Endothelial cell (in vitro differentiated cells): ENCODE data around the gene ADM5. TPM values are rescaled to one million over a fixed set of nuclear protein-coding genes. Genes with fewer than 3 reads are reported as not detected.

ENCODE experiments used
- DNase-seq: peaks from one replicate; pipeline ENCODE4 v3.0.0; 2021; ENCODE audit warnings: low spot score
- H3K27ac Mint-ChIP-seq: one replicate; pipeline ENCODE4 v1.8.0; 2021; ENCODE audit warnings: mixed read lengths, inconsistent platforms; ENCODE audit not compliant: unreplicated experiment
- H3K27me3 Mint-ChIP-seq: one replicate; pipeline ENCODE4 v1.8.0; 2021; ENCODE audit warnings: mild to moderate bottlenecking, moderate library complexity, mixed read lengths, inconsistent platforms; ENCODE audit not compliant: unreplicated experiment
- H3K36me3 Mint-ChIP-seq: one replicate; pipeline ENCODE4 v1.8.0; 2021; ENCODE audit warnings: mild to moderate bottlenecking, low read depth, mixed read lengths, inconsistent platforms; ENCODE audit not compliant: unreplicated experiment
- H3K4me1 Mint-ChIP-seq: one replicate; pipeline ENCODE4 v1.8.0; 2021; ENCODE audit warnings: mild to moderate bottlenecking, mixed read lengths, inconsistent platforms; ENCODE audit not compliant: unreplicated experiment
- H3K4me3 Mint-ChIP-seq: one replicate; pipeline ENCODE4 v1.8.0; 2021; ENCODE audit warnings: mild to moderate bottlenecking, mixed read lengths, inconsistent platforms; ENCODE audit not compliant: unreplicated experiment
- H3K9me3 Mint-ChIP-seq: one replicate; pipeline ENCODE4 v1.8.0; 2021; ENCODE audit warnings: mixed read lengths, inconsistent platforms; ENCODE audit not compliant: unreplicated experiment
- total RNA-seq: library from RNA; stranded (reverse); fragmentation: NEBNext Ultra II Directional; extraction: Animal tissue kit (Norgen Biotek cat#: 25700); gene quantifications from one replicate; pipeline ENCODE4 v1.2.1, GENCODE V29; 2021; ENCODE audit not compliant: unreplicated experiment
- TF ChIP-seq, protein P1 (sequence below): fragments of 200-600 bp; sonication (generic); IDR thresholded peaks from one replicate; pipeline ENCODE4 v1.5.0; 2021; ENCODE audit warnings: antibody characterized with exemption; ENCODE audit not compliant: unreplicated experiment

The ADM5 gene
- total RNA-seq, 1 donor from 2014 or later, result 5.3 TPM

- peak overlapping the region; percentile 77 for H3K4me3 Mint-ChIP-seq
- DNase-seq, result no peak
- TF ChIP-seq, protein P1, sequence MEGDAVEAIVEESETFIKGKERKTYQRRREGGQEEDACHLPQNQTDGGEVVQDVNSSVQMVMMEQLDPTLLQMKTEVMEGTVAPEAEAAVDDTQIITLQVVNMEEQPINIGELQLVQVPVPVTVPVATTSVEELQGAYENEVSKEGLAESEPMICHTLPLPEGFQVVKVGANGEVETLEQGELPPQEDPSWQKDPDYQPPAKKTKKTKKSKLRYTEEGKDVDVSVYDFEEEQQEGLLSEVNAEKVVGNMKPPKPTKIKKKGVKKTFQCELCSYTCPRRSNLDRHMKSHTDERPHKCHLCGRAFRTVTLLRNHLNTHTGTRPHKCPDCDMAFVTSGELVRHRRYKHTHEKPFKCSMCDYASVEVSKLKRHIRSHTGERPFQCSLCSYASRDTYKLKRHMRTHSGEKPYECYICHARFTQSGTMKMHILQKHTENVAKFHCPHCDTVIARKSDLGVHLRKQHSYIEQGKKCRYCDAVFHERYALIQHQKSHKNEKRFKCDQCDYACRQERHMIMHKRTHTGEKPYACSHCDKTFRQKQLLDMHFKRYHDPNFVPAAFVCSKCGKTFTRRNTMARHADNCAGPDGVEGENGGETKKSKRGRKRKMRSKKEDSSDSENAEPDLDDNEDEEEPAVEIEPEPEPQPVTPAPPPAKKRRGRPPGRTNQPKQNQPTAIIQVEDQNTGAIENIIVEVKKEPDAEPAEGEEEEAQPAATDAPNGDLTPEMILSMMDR, result no peak
- peak overlapping the region; percentile 96 for H3K27ac Mint-ChIP-seq
- H3K4me1 Mint-ChIP-seq, result peaks cover 46% of the 10 kb centered on the region
- peaks cover 32% of the 10 kb centered on the region for H3K36me3 Mint-ChIP-seq
- peaks cover 30% of the 10 kb centered on the region for H3K27me3 Mint-ChIP-seq
- H3K9me3 Mint-ChIP-seq, result no peaks in the 10 kb centered on the region
These were observed 1.7 kb upstream of the ADM5 start for GRCh38 chr19:49687566-49688316.

DNA sequence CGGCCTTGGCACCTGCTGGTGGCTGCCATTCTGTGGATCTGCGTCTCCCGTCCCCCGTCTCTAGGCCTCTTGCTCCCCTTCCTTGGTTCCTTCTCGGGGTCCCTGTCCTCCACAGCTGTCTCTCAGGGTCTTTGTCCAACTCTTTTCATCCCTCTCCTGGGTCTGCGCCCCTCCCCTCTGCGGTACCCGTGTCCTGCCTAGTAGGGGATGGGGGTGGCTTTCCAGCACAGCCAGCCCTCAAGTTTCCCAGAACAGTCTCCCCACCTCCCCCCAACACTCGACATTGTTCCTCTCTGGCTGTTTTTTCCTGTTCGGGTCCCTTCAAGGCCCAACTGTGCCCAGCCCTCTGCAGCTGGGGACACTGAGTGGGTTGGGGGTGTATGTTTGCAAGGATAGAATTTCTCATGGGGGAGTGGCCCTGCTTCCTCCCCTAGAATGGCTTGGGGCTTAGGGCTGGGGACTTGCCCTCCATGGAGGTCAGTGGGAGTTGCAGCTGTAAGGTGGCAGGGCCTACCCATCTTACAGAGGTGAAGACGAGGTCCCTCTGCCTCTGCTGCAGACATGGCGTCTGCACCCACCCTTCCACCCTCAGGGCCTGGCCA, 762 bp upstream of the ADM5 start:
- Mint-ChIP-seq H3K36me3 (peaks cover 30% of the 10 kb centered on the region), H3K27ac (peak overlapping the region; percentile 84), H3K4me1 (peaks cover 46% of the 10 kb centered on the region), H3K4me3 (peak overlapping the region; percentile 80), H3K27me3 (peaks cover 29% of the 10 kb centered on the region), H3K9me3 (no peaks in the 10 kb centered on the region)
- DNase-seq, result no peak
- TF ChIP-seq, protein P1, result no peak

GRCh38 chr19:49690079-49690655, 773 bp downstream of the ADM5 start:
- H3K9me3 Mint-ChIP-seq, result no peaks in the 10 kb centered on the region
- peak overlapping the region; percentile 96 for H3K4me3 Mint-ChIP-seq
- H3K4me1 Mint-ChIP-seq, result peaks cover 43% of the 10 kb centered on the region
- H3K36me3 Mint-ChIP-seq, result peaks cover 26% of the 10 kb centered on the region
- H3K27me3 Mint-ChIP-seq, result peaks cover 29% of the 10 kb centered on the region
- TF ChIP-seq, protein P1, result peak; percentile 18
- peak overlapping the region; percentile 79 for H3K27ac Mint-ChIP-seq
- DNase-seq, result no peak

GRCh38 chr19:49690656-49691242, 1.4 kb downstream of the ADM5 start, which contains the start of gene CPT1C:
CPT1C (plus strand) TSS chr19:49691116; CDS start chr19:49692253, 1,137 bp downstream.
- H3K9me3 Mint-ChIP-seq, result no peaks in the 10 kb centered on the region
- TF ChIP-seq, protein P1, result no peak
- peak within 1 kb of the TSS; percentile 79 for H3K27ac Mint-ChIP-seq
- DNase-seq, result peak; percentile 79
- H3K4me1 Mint-ChIP-seq, result peaks cover 38% of the 10 kb centered on the region
- peak within 1 kb of the TSS; percentile 96 for H3K4me3 Mint-ChIP-seq
- peaks cover 21% of the 10 kb centered on the region for H3K36me3 Mint-ChIP-seq
- H3K27me3 Mint-ChIP-seq, result peaks cover 26% of the 10 kb centered on the region
